GM11168 (cell line): ENCODE data around the gene PYDC1.
"Not testable (repeated sequence)": the region's sequence is repeated elsewhere in the genome, so short reads cannot be mapped to it uniquely, and the experiment has no call there.

ENCODE experiments used
- in situ Hi-C: fragments of 300-500 bp; cut with MboI; formaldehyde crosslinking; loops from one replicate; pipeline ENCODE4 v1.12.0; 2022; ENCODE audit warnings: low sequenced_read_pairs; ENCODE audit not compliant: unreplicated experiment

The PYDC1 gene

DNA sequence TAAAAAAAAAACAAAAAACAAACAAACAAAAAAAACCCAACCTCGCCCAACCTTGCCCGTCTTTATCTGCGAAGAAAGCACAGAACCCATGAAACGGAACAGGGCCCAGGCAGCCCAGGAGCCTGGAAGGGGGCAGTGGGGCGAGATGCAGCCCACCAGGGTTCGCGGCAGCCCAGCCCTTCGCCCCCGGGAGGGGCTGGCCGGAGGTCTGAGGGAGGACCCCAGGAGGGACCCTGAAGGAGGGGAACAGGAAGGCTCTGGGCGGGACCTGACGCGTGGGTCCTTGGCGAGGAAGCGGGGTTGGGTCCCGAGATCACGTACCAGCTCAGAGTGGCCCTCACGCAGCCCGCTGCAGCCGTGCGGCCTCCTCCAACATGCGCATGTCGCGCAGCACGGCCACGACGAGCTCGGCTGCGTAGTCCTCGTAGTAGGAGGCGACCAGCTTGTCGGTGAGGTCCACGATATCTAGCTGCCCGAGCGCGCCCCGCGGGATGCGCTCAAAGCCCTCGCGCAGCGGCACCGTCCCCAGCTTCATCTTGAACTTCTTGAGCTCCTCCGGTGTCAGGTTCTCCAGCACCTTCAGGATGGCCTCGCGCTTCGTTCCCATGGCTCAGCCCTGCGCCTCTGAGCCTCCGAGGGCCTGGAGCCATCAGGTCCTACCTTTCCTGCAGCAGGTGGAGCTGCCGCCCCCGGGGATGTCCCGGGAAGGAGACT lies at the start of gene PYDC1:
TSS of gene PYDC1 (minus strand) at position 714 of the 714 bp plus-strand sequence. CDS start at position 607, 107 bp downstream.
- in situ Hi-C loops, result no loop called here

DNA sequence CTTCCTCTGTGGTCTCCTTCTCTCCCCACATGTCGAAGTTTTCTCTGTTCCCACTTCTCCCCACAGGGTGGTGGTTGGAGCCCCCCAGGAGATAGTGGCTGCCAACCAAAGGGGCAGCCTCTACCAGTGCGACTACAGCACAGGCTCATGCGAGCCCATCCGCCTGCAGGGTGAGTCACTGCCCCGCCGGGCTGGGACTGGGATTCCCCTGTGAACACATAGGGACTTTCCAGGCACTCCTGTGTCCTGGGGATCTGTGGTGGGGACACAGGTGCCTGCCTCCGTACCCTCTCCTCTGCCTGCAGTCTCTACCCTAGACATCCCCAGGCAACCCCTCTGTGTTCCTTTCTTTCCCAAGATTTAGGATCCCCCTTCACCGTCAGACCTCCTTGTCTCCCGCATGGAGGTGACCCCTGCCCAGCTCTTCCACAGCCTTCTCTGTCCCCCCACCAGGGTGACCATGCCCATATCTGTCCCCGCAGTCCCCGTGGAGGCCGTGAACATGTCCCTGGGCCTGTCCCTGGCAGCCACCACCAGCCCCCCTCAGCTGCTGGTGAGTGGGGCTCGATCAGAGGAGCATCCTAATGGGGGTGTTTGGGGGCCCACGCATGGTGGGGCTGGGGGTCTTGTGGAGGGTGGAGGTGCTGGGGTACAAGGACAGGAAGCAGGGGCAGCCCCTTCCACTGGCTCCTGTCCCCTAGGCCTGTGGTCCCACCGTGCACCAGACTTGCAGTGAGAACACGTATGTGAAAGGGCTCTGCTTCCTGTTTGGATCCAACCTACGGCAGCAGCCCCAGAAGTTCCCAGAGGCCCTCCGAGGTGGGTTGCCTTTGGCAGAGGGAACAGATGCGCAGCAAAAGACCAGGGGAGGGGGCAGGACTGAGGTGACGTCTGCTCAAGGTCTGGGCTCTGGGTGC lies 48.7 kb upstream of the PYDC1 start:
- in situ Hi-C loops, result no loop called here

DNA sequence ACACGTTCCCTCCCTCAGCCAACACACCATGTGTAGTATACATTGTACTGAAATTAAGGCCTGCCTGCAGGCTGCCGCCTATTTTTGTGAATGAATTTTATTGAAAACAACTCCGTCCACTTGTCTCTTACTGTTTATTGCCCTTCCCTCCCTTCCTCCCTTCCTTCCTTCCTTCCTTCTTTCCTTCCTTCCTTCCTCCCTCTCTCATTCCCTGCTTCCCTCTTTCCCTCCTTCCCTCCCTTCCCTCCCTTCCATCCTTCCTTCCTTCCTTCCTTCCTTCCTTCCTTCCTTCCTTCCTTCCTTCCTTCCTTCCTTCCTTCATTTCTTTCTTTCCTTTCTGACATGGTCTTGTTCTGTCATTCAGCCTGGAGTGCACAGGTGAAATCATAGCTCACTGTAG lies 45.1 kb upstream of the PYDC1 start:
- in situ Hi-C loops, result no loop called here

DNA sequence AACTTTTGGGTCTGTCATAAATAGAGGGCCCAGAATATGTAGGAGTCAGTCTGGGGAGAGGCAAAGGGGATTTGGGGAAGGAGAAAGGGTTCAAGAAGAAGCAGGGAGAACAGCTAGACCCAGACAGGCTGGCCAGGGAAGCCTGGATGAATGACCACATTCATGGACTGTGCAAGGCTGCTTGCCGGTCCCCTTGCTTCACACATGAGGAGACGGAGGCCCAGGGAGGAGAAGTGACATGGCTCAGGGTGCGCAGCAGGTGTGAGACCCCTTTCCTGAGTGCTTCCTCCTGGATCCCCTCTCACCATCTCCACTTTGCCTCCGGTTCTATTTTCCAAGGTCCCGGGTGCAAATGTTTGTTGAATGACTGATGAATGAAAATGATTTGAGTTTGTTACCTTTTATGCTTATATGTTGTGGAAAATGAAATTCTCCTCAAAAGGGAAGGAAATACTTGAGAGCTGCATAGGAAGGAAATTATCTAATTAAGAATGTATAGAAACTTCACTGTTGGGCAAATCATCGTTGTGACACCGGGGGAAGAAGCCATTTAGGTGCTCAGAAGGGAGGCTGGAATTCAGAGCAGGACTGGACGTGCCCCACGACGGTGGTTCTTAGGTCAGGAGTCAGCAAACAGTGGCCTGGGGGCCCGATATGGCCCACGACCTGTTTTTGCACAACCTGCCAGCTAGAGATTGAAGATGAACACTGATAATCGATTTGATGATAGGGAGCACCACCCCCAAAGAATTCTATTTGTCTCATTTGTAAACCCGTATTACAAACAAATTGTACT lies 43.4 kb upstream of the PYDC1 start:
- in situ Hi-C loops, result no loop called here

DNA sequence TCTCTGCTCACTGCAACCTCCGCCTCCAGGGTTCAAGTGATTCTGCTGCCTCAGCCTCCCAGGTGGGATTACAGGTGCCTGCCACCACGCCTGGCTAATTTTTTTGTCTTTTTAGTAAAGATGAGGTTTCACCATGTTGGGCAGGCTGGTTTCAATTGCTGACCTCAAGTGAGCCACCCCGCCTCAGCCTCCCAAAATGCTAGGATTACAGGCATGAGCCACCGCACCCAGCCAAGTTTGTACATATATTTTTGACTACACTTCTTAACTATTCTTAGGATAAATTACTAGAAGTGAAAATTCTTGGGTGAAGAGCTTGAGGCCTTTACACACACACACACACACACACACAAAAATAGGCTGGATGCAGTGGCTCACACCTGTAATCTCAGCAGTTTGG lies 41.4 kb upstream of the PYDC1 start:
- in situ Hi-C loops, result no loop called here

DNA sequence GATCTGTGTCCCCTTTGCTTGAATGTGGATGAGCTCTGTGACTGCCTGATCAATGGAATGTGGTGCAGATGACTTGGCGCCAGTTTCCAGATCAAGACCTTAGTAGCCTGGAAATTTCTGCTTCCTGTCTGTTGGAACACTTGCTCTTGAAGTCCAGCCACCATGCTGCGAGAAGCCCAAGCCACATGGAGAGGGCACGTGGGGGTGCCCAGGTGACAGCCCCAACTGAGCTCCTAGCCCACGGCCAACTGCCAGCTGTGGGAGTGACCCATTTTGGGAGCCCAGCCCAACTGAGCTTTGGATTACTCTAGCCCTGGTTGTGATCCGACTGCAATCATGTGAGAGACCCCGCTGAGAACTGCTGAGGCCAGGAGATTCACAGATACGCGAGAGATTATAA lies 39.5 kb upstream of the PYDC1 start:
- in situ Hi-C loops, result no loop called here

DNA sequence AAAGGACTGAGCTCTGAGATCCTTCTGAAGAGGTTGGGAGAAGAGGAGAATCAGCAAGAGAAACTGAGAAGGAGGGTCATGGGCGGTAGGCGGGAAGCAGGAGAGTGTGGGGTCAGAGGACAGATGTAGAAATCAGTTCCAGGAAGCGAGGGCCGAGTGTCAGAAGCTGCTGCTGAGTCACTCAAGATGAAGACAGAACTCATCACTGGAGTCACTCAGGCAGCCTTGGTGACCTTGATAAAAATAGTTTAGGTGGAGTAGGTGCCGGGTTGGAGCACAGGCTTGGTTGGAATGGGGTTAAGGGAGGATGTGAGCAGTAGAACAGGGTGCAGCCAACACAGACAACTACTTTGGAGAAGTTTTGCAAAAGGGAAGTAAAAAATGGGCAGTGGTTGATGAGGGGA lies 36.7 kb upstream of the PYDC1 start:
- in situ Hi-C loops, result no loop called here

DNA sequence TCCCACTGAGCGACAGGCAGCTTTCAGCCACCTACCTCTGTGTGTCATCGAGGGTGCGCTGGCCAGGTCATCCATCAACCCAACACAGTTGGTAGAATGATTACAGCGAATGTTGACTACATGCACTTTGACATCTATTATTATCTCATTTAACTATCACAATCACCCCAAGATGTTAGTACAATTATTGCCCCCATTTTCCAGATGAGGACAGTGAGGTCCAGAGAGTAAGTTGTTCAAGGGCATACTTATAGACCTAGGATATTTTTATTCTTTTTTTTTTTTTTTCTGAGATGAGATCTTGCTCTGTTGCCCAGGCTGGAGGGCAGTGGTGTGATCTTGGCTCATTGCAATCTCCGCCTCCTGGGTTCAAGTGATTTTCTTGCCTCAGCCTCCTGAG lies 34.5 kb upstream of the PYDC1 start:
- in situ Hi-C loops, result no loop called here

DNA sequence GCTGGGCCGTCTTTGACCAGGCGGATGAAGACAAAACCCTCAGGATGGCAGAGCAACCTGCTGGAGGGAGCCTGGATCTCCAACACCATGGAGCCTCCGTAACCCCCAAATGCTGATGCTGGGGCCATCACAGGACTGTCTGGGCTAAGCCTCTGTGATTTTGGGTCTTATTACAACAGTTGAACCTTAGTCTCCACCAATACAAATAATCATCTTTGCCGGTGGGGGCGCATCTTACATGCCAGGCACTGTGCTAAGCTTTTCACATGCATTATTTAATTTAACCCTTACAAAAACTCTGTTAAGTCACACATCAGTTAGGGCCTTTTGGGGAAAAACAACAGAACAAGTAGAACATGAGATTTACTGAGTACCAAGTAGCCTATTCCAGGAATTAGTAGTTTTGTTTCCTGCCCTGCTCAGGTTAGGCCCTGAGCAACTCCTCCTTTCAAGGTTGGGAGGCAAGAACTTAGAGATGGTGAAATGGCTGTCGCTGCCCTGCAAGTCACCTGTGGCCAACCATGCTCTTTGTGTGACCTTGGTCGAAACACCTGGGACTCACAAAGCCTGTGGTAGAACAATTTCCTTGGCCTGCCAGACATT lies 33.9 kb upstream of the PYDC1 start:
- in situ Hi-C loops, result no loop called here

DNA sequence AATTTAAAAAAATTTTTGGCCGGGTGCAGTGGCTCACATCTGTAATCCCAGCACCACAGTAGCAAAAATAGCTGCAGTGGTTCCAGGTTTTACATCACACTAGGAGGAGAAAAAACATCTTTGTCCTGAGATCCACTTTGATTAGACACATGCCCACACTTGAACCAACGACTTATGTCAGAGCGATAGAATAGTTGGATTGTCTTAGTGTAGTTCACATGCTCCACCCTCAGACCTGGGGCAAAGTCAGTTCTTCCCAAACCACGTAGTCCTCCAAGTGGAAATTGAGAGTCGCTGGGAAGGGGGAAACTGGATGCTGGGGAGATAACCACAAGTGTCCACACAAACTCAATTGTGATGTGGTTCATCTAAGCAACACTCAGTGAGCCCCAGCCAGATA lies 31.4 kb upstream of the PYDC1 start:
- in situ Hi-C loops, result no loop called here

DNA sequence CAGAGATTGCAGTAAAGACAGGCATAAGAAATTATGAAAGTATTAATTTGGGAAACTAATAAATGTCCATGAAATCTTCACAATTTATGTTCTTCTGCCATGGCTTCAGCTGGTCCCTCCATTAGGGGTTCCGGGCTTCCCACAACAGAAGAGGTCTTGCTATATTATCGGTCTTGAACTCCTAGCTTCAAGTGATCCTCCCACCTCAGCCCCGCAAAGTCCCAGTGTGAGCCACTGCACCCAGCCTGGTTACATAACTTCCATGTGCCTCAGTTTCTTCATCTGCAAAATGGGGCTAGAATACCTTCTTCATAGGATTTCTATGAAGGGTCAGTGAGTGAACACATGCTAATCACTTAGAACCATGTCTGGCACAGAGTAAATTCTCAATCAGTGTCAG lies 29.4 kb upstream of the PYDC1 start:
- in situ Hi-C loops, result no loop called here

DNA sequence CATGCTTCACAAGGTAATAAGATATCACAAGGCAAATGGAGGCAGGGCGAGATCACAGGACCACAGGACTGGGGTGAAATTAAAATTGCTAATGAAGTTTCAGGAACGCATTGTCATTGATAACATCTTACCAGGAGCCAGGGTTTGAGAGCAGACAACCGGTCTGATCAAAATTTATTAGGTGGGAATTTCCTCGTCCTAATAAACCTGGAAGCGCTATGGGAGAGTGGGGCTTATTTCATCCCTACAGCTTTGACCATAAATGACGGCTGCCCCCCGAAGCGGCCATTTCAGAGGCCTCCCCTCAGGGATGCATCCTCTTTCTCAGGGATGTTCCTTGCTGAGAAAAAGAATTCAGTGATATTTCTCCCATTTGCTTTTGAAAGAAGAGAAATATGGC lies 28.7 kb upstream of the PYDC1 start:
- in situ Hi-C loops, result not testable (repeated sequence)

DNA sequence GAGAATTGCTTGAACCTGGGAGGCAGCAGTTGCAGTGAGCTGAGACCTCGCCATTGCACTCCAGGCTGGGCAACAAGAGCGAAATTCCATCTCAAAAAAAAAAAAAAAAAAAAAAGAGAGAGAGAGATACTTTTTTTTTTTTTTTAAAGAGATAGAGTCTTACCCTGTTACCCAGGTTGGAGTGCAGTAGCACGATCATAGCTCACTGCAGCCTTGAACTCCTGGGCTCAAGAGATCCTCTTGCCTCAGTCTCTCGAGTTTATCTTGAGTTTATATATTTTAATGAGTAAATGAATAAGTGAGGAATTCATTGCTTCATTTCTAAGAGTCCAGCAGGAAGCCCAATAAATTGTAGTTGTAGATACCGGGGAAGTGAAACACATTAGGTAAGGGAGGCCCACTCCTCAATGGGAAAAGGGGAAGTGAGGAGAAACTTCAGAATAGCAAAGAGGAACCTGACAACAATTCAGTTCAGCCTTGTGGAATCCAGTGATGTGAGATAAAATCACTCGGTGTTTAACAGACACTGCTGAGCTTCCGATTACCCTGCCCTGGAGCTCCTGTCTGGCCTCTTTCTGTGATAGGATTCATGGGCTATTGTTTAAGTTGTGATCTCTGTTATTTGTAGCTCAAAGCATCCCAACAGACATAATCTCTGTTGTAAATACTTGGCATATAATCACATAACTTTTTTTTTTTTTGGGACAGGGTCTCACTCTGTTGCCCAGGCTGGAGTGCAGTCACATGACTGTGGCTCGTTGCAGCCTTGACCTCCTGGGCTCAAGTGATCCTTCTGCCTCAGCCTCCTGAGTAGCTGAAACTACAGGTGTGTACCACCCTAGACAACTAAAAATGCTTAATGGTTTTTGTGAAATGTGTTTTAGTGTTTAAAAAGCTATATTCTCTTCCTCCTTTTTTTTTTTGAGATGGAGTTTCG lies 27.1 kb upstream of the PYDC1 start:
- in situ Hi-C loops, result no loop called here

DNA sequence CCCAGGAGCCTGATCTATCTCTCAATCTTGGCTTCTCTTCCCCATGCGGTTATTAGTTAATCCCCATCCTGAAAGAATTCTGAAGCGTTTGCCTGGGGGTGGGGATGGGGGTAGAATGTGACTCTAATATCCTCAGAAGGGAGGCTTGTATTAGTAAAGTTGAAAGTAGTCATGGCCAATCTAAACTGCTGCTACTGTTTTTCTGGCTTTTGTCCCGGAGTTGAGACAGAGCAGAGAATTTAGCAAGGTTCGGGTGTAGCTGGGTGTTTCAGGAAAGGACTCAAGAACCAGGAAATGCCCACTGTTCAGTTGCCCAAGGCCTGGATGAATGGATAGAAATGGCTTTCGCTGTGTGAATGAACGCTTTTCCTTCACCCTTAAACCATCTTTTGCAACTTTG lies 25.3 kb upstream of the PYDC1 start:
- in situ Hi-C loops, result no loop called here

DNA sequence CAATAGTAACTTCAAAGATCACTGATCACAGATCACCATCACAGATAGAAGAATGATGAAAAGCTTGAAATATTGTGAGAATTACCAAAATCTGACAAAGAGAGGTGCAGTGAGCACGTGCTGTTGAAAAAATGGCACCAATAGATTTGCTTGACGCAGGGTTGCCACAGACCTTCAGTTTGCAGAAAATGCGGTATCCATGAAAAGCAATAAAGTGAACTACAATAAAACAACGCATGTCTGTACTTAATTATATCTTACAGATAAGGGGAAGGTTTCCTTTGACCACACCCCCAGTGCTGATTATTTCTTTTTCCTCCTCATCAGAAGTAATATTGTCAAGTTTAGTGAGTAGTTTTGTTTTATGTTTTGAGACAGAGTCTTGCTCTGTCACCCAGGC lies 21.1 kb upstream of the PYDC1 start:
- in situ Hi-C loops, result no loop called here

DNA sequence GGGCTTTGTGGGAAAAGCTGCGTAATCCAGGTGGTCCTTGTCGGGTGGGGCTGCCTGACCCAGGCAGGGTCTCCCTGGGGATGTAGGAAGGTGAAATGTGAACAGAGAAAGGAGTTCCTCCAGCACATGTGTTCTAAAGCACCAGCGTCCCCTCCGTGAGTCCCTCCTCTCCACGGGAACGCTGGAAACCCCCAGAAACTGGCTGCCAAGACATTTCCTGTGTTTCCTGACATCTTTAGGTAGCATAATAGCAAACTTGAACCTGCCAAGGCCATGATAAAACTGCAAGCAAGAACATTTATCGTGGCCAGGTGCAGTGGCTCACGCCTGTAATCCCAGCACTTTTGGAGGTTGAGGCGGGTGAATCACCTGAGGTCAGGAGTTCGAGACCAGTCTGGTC lies 12.6 kb upstream of the PYDC1 start:
- in situ Hi-C loops, result no loop called here

DNA sequence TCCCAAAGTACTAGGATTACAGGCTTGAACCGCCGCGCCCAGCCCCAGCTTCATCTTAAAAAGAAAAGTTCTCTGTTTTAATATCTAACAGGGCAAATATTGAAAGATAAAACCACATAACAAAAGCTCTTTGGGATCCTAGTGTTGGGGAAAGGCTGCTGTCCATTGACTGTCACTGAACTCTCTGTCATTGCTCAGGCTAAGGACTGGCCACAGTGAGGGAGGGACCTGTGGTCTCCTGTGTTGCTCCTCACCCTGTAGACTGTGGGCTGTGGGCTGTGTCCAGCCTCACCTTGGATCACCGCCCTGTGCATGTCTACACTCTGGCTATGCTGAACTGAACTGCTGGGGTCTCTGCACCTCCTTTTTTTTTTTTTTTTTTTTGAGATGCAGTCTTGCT lies 11.3 kb upstream of the PYDC1 start:
- in situ Hi-C loops, result no loop called here

DNA sequence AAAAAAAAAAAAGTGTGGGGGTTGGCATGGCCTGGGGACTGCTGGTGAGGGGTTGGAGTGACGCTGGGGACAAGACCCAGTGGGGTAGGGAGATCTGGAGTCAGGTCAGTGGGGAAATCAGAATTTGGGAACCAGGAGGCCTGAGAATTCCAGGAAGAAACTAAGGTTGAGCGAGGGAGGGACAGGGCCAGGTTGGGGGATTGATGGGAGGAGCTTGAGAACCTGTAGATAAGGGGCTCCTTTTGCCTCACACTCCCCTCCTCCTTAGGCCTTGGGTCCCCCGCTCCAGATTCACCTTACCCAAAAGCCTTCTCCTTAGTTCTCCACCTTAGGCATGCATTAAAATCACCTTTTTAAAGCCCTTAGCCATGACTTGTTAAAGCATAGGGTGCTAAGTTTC lies 8.3 kb upstream of the PYDC1 start:
- in situ Hi-C loops, result no loop called here
